Measurements from ENCODE around the gene CALB2. TPM values are rescaled to one million over a fixed set of nuclear protein-coding genes. Genes with fewer than 3 reads are reported as not detected.

Gene CALB2
- total RNA-seq, 4 donors from 2014 or later: 2.5 TPM; not detected in 3

DNA sequence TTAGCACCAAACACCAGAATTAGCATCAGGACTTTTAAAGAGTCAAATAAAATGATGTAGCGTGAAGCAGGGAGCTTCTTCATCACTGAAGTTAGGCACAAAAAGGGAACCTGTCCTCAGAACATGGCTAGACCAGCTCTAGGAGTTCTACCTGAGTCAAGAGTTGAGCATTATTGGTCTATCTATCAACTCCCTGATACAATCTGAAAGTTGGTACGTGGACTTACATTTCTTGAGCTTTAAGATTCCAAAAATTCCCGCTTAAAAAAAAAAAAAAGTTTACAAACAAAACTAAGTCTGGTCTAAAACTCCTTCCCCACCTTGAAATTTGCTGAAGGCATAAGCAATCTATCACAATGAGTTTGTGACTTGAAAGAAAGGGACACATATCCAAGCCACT, 71.1 kb downstream of the CALB2 start:
- no peaks in the 10 kb centered on the region for H3K36me3 ChIP-seq
- no peak for TF ChIP-seq POLR2A (IDR thresholded peaks at IDR 0.05)
- no peak for TF ChIP-seq CTCF (IDR thresholded peaks at IDR 0.05)

DNA sequence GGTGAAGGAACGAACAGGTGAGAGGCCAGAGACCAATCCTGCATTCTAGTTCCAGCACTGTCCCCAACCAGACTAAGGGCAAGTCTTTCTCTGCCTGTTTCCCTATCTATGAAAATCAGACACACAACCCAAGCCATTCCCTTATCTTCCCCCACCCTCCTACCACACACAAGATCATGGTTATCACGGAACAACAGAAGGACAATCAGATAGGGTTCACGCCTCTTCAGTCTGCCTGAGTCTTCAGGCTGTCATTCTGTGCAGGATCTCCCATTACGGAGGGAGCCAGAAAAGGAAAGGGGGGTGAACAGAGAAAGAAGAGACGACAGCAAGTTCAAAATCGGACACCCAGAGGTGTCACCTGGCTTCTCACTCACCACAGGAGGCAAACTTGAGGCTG, 72.2 kb downstream of the CALB2 start:
- H3K27me3 ChIP-seq: no peaks in the 10 kb centered on the region
- DNase-seq: no peak
- H3K4me3 ChIP-seq: no peak overlapping the region
- no peaks in the 10 kb centered on the region for H3K9me3 ChIP-seq
- no peaks in the 10 kb centered on the region for H3K36me3 ChIP-seq
- no peak overlapping the region for H3K27ac ChIP-seq
- TF ChIP-seq CTCF (IDR thresholded peaks at IDR 0.05): no peak
- no peak for TF ChIP-seq POLR2A (IDR thresholded peaks at IDR 0.05)
- intact Hi-C loops (cut with DNase I; ENCODE audit: low total_unique reads): no loop called here
- H3K4me1 ChIP-seq: no peaks in the 10 kb centered on the region

More for the DNA sequence above, 71.1 kb downstream of the CALB2 start:
- H3K4me1 ChIP-seq: no peaks in the 10 kb centered on the region
- no peak overlapping the region for H3K27ac ChIP-seq
- DNase-seq: no peak
- no peaks in the 10 kb centered on the region for H3K27me3 ChIP-seq
- intact Hi-C loops (cut with DNase I; ENCODE audit: low total_unique reads): no loop called here
- H3K9me3 ChIP-seq: no peaks in the 10 kb centered on the region
- no peak overlapping the region for H3K4me3 ChIP-seq

- no peaks in the 10 kb centered on the region for H3K36me3 ChIP-seq
- TF ChIP-seq POLR2A (IDR thresholded peaks at IDR 0.05) (no peak), CTCF (IDR thresholded peaks at IDR 0.05) (no peak)
- no peak for DNase-seq
- no peak overlapping the region for H3K27ac ChIP-seq
- no peaks in the 10 kb centered on the region for H3K4me1 ChIP-seq
- intact Hi-C loops (cut with DNase I; ENCODE audit: low total_unique reads): no loop called here
- no peaks in the 10 kb centered on the region for H3K9me3 ChIP-seq
- H3K4me3 ChIP-seq: no peak overlapping the region
- H3K27me3 ChIP-seq: no peaks in the 10 kb centered on the region
Measured at GRCh38 chr16:71431176-71431575, 72.7 kb downstream of the CALB2 start.

DNA sequence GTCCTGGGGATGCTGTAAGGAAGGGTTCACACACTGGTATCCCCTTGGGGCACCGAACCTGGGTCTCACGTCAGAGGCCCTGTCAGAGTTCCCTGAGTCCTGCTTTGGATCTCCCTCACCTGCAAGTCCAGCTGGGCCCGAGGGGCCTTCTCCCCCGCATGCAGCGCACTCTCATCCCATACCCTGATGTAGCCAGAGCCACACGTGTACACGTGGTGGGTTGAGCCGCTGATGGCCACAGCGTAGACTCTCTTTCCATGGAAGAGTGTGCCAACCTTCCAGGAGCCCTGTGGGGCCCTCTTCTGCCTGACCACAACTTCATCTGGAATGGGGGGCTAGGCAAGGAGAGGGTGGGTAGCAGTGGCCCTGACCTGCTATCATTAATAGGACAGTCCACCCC, 73.5 kb downstream of the CALB2 start:
- no peak for DNase-seq
- no peaks in the 10 kb centered on the region for H3K9me3 ChIP-seq
- TF ChIP-seq POLR2A (IDR thresholded peaks at IDR 0.05): no peak
- no peak for TF ChIP-seq CTCF (IDR thresholded peaks at IDR 0.05)
- H3K4me1 ChIP-seq: no peaks in the 10 kb centered on the region
- H3K36me3 ChIP-seq: no peaks in the 10 kb centered on the region
- H3K27me3 ChIP-seq: no peaks in the 10 kb centered on the region
- H3K4me3 ChIP-seq: no peak overlapping the region
- intact Hi-C loops (cut with DNase I; ENCODE audit: low total_unique reads): no loop called here
- no peak overlapping the region for H3K27ac ChIP-seq

DNA sequence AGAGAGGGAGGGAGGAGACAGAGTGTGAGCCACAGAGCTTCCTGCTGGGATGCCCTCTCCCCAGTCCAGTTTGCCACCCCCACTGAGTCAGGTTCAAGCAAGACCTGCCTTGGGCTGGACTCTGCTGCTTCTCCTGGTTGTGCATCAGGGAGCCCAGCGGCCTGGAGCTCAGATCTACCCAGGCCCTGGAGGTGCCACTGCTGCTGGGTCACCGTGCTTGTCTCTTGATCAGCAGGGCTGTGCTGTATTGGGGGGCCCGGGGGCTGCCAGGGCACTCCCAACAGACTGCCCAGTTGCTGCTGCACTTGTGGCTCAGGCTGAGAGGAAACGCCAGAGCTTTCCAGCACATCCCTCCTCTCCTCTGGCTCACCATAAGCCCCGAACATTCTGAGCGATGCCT, 74.4 kb downstream of the CALB2 start:
- Histone ChIP-seq H3K4me1 (no peaks in the 10 kb centered on the region), H3K36me3 (no peaks in the 10 kb centered on the region), H3K27ac (no peak overlapping the region), H3K4me3 (no peak overlapping the region), H3K27me3 (no peaks in the 10 kb centered on the region), H3K9me3 (no peaks in the 10 kb centered on the region)
- intact Hi-C loops (cut with DNase I; ENCODE audit: low total_unique reads): no loop called here
- TF ChIP-seq CTCF (IDR thresholded peaks at IDR 0.05): no peak
- no peak for TF ChIP-seq POLR2A (IDR thresholded peaks at IDR 0.05)
- no peak for DNase-seq

Measured in uterus (tissue), 4 donors.